KMS-11 (cell line): ENCODE results near the gene CKMT2.
"Not testable (repeated sequence)": the region's sequence is repeated elsewhere in the genome, so short reads cannot be mapped to it uniquely, and the experiment has no call there.

ENCODE experiments used
- H2AFZ ChIP-seq: fragments of 200-600 bp; sonication (generic); 2 replicates; pipeline ENCODE4 v1.6.1; 2016; ENCODE audit warnings: antibody characterized with exemption, mixed run types, low read depth
- H3K27ac ChIP-seq: fragments of 200-600 bp; sonication (generic); 2 replicates; pipeline ENCODE4 v1.6.1; 2016; ENCODE audit warnings: mild to moderate bottlenecking, mixed run types
- H3K27me3 ChIP-seq: fragments of 200-600 bp; sonication (generic); 2 replicates; pipeline ENCODE4 v1.6.1; 2017; ENCODE audit warnings: mild to moderate bottlenecking, low read depth, mixed run types, moderate library complexity; ENCODE audit not compliant: insufficient read depth
- H3K36me3 ChIP-seq: fragments of 200-600 bp; sonication (generic); 2 replicates; pipeline ENCODE4 v1.6.1; 2017; ENCODE audit warnings: mild to moderate bottlenecking, mixed run types; ENCODE audit not compliant: insufficient read depth
- H3K4me1 ChIP-seq: fragments of 200-600 bp; sonication (generic); 2 replicates; pipeline ENCODE4 v1.6.1; 2016; ENCODE audit warnings: mild to moderate bottlenecking, low read depth, mixed run types; ENCODE audit not compliant: poor library complexity, severe bottlenecking
- H3K4me2 ChIP-seq: fragments of 200-600 bp; sonication (generic); 2 replicates; pipeline ENCODE4 v1.7.0; 2016; ENCODE audit warnings: mild to moderate bottlenecking, mixed run types
- H3K4me3 ChIP-seq: fragments of 200-600 bp; sonication (generic); IDR thresholded peaks from 2 replicates; pipeline ENCODE4 v1.6.1; 2017; ENCODE audit warnings: low read depth, low read length, mixed read lengths; ENCODE audit not compliant: insufficient read depth
- H3K79me2 ChIP-seq: fragments of 200-600 bp; sonication (generic); 2 replicates; pipeline ENCODE4 v1.6.1; 2016; ENCODE audit warnings: low read depth, mixed run types; ENCODE audit not compliant: insufficient read depth
- H3K9ac ChIP-seq: fragments of 200-600 bp; sonication (generic); 2 replicates; pipeline ENCODE4 v1.6.1; 2016; ENCODE audit warnings: mild to moderate bottlenecking, mixed run types
- H4K20me1 ChIP-seq: fragments of 200-600 bp; sonication (generic); 2 replicates; pipeline ENCODE4 v1.6.1; 2016; ENCODE audit warnings: mild to moderate bottlenecking, mixed run types; ENCODE audit not compliant: insufficient read depth
- CTCF ChIP-seq: fragments of 200-600 bp; sonication (generic); conservative IDR thresholded peaks from 2 replicates; pipeline ENCODE4 v1.6.1; 2017; ENCODE audit warnings: low read depth, mild to moderate bottlenecking, antibody characterized with exemption, low read length, moderate library complexity, mixed read lengths

Gene CKMT2

GRCh38 chr5:81252904-81253303, 19.8 kb downstream of the CKMT2 start:
- no peaks in the 10 kb centered on the region for H3K4me1 ChIP-seq
- no peaks in the 10 kb centered on the region for H3K79me2 ChIP-seq
- no peak for TF ChIP-seq CTCF

GRCh38 chr5:81253875-81254274, 20.8 kb downstream of the CKMT2 start:
- Histone ChIP-seq H3K36me3 (no peaks in the 10 kb centered on the region), H4K20me1 (no peaks in the 10 kb centered on the region), H3K27ac (no peak overlapping the region), H3K4me1 (no peaks in the 10 kb centered on the region), H2AFZ (no peak overlapping the region), H3K4me3 (no peak overlapping the region), H3K9ac (no peak overlapping the region), H3K79me2 (no peaks in the 10 kb centered on the region), H3K4me2 (no peak overlapping the region), H3K27me3 (no peaks in the 10 kb centered on the region)
- no peak for TF ChIP-seq CTCF

More at GRCh38 chr5:81252904-81253303, 19.8 kb downstream of the CKMT2 start:
- no peak overlapping the region for H3K4me2 ChIP-seq
- no peaks in the 10 kb centered on the region for H3K36me3 ChIP-seq
- H3K4me3 ChIP-seq = no peak overlapping the region
- H3K27ac ChIP-seq = no peak overlapping the region
- H4K20me1 ChIP-seq = no peaks in the 10 kb centered on the region
- no peak overlapping the region for H3K9ac ChIP-seq
- no peaks in the 10 kb centered on the region for H3K27me3 ChIP-seq
- H2AFZ ChIP-seq = no peak overlapping the region

DNA sequence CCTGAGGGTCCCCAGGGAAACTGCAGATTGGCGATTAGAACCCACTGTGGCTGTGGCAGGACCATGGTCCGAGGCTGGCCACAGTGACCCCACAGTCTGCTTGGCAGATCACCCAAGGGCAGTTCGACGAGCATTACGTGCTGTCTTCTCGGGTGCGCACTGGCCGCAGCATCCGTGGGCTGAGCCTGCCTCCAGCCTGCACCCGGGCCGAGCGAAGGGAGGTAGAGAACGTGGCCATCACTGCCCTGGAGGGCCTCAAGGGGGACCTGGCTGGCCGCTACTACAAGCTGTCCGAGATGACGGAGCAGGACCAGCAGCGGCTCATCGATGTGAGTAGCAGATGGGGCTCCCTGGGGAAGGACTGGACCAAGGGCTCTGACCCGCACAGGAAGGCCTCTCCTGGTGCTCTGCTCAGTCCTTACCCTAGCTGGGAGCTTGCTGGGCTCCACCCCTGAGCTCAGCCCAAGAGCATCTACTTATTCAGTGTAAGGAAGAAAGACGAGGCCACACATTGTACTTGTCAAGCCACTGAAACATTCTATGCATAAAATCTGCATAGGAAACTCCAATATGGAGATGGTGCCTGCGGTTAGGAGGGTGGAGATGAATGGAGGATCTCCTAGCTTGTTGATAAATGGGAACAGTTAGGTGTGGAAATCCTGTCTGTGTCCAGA, 21.9 kb downstream of the CKMT2 start:
- Histone ChIP-seq H3K79me2 (no peaks in the 10 kb centered on the region), H3K4me2 (no peak overlapping the region), H3K4me3 (no peak overlapping the region), H4K20me1 (no peaks in the 10 kb centered on the region), H3K36me3 (no peaks in the 10 kb centered on the region), H3K9ac (no peak overlapping the region), H3K27me3 (no peaks in the 10 kb centered on the region), H3K4me1 (no peaks in the 10 kb centered on the region), H3K27ac (no peak overlapping the region), H2AFZ (no peak overlapping the region)
- TF ChIP-seq CTCF = no peak

- Histone ChIP-seq H3K9ac (no peak overlapping the region), H3K27ac (no peak overlapping the region), H3K4me2 (no peak overlapping the region), H3K4me1 (no peaks in the 10 kb centered on the region), H2AFZ (no peak overlapping the region), H3K79me2 (no peaks in the 10 kb centered on the region), H3K36me3 (no peaks in the 10 kb centered on the region), H3K4me3 (no peak overlapping the region), H4K20me1 (no peaks in the 10 kb centered on the region), H3K27me3 (no peaks in the 10 kb centered on the region)
- no peak for TF ChIP-seq CTCF
These were observed 23.6 kb downstream of the CKMT2 start for GRCh38 chr5:81256766-81257165.

DNA sequence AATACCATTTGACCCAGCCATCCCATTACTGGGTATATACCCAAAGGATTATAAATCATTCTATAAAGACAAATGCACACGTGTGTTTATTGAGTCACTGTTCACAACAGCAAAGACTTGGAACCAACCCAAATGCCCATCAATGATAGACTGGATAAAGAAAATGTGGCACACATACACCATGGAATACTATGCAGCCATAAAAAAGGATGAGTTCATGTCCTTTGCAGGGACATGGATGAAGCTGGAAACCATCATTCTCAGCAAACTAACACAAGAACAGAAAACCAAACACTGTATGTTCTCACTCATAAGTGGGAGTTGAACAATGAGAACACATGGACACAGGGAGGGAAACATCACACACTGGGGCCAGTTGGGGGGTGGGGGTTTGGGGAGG, 29.7 kb downstream of the CKMT2 start:
- H3K36me3 ChIP-seq, H3K4me2 ChIP-seq, H4K20me1 ChIP-seq, H3K27ac ChIP-seq, H3K27me3 ChIP-seq, H3K9ac ChIP-seq, H3K79me2 ChIP-seq, H2AFZ ChIP-seq, H3K4me3 ChIP-seq, H3K4me1 ChIP-seq: not testable (repeated sequence)
